A549 (cell line): ENCODE measurements around the gene CPXM1. TPM values are rescaled to one million over a fixed set of nuclear protein-coding genes. Genes with fewer than 3 reads are reported as not detected.

Source experiments
- ATAC-seq, 2 experiments: fragments of 200-7000 bp in 1 of 2; fragments of >200 bp in 1 of 2; cut with Nextera tagmentation in 1 of 2; cut with Tn5 transposase in 1 of 2; 3 replicates each; pipeline versions ENCODE4 v1.8.0 to v1.9.1; 2018 to 2020; ENCODE audit warnings: mild to moderate bottlenecking in 1 of 2, moderate library complexity in 1 of 2
- CTCF ChIA-PET: fragments of 300-600 bp; sonication (Branson Sonifier 250); formaldehyde crosslinking; extraction: SDS; loops from one replicate; lab custom pipeline; 2021; ENCODE audit warnings: antibody characterized with exemption, inconsistent platforms; lab: Yijun Ruan, JAX
- POLR2A ChIA-PET: fragments of 350-600 bp; formaldehyde crosslinking; extraction: SDS; loops from one replicate; lab custom pipeline; 2021; ENCODE audit warnings: antibody characterized with exemption, inconsistent platforms; lab: Yijun Ruan, JAX
- DNase-seq, 2 experiments: peaks; one replicate each; pipeline versions ENCODE4 v3.0.0 to v3.0.0-alpha.2; 2011 to 2016; ENCODE audit warnings: low read depth in 1 of 2, low spot score in 1 of 2
- FAIRE-seq: peaks from 2 replicates; lab custom pipeline; 2011; peaks lifted over from hg19 to GRCh38; lab: Jason Lieb, UNC
- H3K27ac ChIP-seq, 2 experiments: fragments of >200 bp; sonication (Bioruptor Twin); formaldehyde crosslinking; 3 replicates each; pipeline ENCODE4 v1.5.1; 2016 to 2017
- H3K4me1 ChIP-seq: fragments of >200 bp; sonication (Bioruptor Twin); formaldehyde crosslinking; 3 replicates; pipeline ENCODE4 v1.6.1; 2016
- H3K4me2 ChIP-seq: fragments of >200 bp; sonication (Bioruptor Twin); formaldehyde crosslinking; 3 replicates; pipeline ENCODE4 v1.6.1; 2016
- H3K4me3 ChIP-seq: fragments of >200 bp; sonication (Bioruptor Twin); formaldehyde crosslinking; 3 replicates; pipeline ENCODE4 v1.5.1; 2016
- H3K9me3 ChIP-seq: fragments of >200 bp; sonication (Bioruptor Twin); formaldehyde crosslinking; 3 replicates; pipeline ENCODE4 v1.6.1; 2016
- EHF ChIP-seq: fragments of 250-450 bp; sonication (Bioruptor Pico); IDR thresholded peaks from 2 replicates; pipeline ENCODE4 v1.5.0; 2020; ENCODE audit warnings: mild to moderate bottlenecking
- EHMT2 ChIP-seq: fragments of 200-600 bp; sonication (generic); IDR thresholded peaks from 2 replicates; pipeline ENCODE4 v1.6.1; 2016; ENCODE audit warnings: antibody characterized with exemption, low read depth, mild to moderate bottlenecking, moderate library complexity
- ESRRA ChIP-seq: fragments of 150-350 bp; IDR thresholded peaks from 2 replicates; pipeline ENCODE4 v1.6.1; 2014; ENCODE audit warnings: mild to moderate bottlenecking, low read length, borderline replicate concordance
- FOSB ChIP-seq: fragments of 250-450 bp; sonication (Bioruptor Pico); IDR thresholded peaks from 2 replicates; pipeline ENCODE4 v1.5.0; 2020; ENCODE audit warnings: mild to moderate bottlenecking, moderate library complexity
- HOXA7 ChIP-seq: fragments of 250-450 bp; sonication (Bioruptor Pico); IDR thresholded peaks from 2 replicates; pipeline ENCODE4 v1.5.0; 2020; ENCODE audit warnings: mild to moderate bottlenecking, moderate library complexity
- HOXB13 ChIP-seq: fragments of 250-450 bp; sonication (Bioruptor Pico); IDR thresholded peaks from 2 replicates; pipeline ENCODE4 v1.5.0; 2020; ENCODE audit warnings: low read depth, mild to moderate bottlenecking, moderate library complexity
- KDM1A ChIP-seq: fragments of 200-600 bp; sonication (generic); IDR thresholded peaks from 2 replicates; pipeline ENCODE4 v1.6.1; 2016; ENCODE audit warnings: low read depth, mild to moderate bottlenecking
- MAFK ChIP-seq: fragments of 450-650 bp; IDR thresholded peaks from 2 replicates; pipeline ENCODE4 v1.6.1; 2014; ENCODE audit not compliant: partially characterized antibody
- MAZ ChIP-seq: fragments of 150-350 bp; IDR thresholded peaks from 2 replicates; pipeline ENCODE4 v1.6.1; 2014; ENCODE audit warnings: antibody characterized with exemption, low read depth, low read length, borderline replicate concordance
- MYC ChIP-seq: IDR thresholded peaks from 2 replicates; pipeline ENCODE4 v1.6.1; 2012; ENCODE audit warnings: mild to moderate bottlenecking, inconsistent platforms, low read length, improper control_type of control experiment, borderline replicate concordance
- RCOR1 ChIP-seq: fragments of 150-350 bp; IDR thresholded peaks from 2 replicates; pipeline ENCODE4 v1.6.1; 2014; ENCODE audit warnings: antibody characterized with exemption, low read length, low read depth
- RFX5 ChIP-seq: fragments of 450-650 bp; IDR thresholded peaks from 2 replicates; pipeline ENCODE4 v1.7.1; 2014; ENCODE audit warnings: antibody characterized with exemption, mild to moderate bottlenecking, moderate library complexity
- SMC3 ChIP-seq: fragments of >200 bp; sonication (Bioruptor Twin); formaldehyde crosslinking; IDR thresholded peaks from 3 replicates; pipeline ENCODE4 v1.6.1; 2018; ENCODE audit warnings: inconsistent platforms
- SREBF2 ChIP-seq: fragments of 450-650 bp; IDR thresholded peaks from 2 replicates; pipeline ENCODE4 v1.6.1; 2014; ENCODE audit warnings: mild to moderate bottlenecking, moderate library complexity
- ZC3H11A ChIP-seq: fragments of 450-650 bp; IDR thresholded peaks from 2 replicates; pipeline ENCODE4 v1.6.1; 2014; ENCODE audit warnings: antibody characterized with exemption, mild to moderate bottlenecking
- ZNF302 ChIP-seq: fragments of 250-450 bp; sonication (Bioruptor Pico); IDR thresholded peaks from 2 replicates; pipeline ENCODE4 v1.9.0; 2021; ENCODE audit warnings: inconsistent platforms, mild to moderate bottlenecking, moderate library complexity
- WGBS: methylation state at CpG from one replicate; pipeline ENCODE4 v1.1.6; 2017; ENCODE audit errors: missing lambda C conversion rate; 5-methylcytosine and 5-hydroxymethylcytosine counted together
- polyA plus RNA-seq, 4 experiments: library from polyadenylated mRNA; depleted of rRNA in 3 of 4; stranded (reverse); fragments of >200 nt; fragmentation: RNase III in 1 of 4; extraction: RNeasy Plus Mini Kit Qiagen cat#74134 plus additional on column Dnase treatment in 1 of 4; gene quantifications; 2 replicates in 3 of 4; 3 replicates in 1 of 4; pipeline ENCODE4 v1.2.3, GENCODE V29; 2011 to 2017
- TF ChIP-seq, protein P1 (sequence below): fragments of >200 bp; sonication (Bioruptor Twin); formaldehyde crosslinking; IDR thresholded peaks from 3 replicates; pipeline ENCODE4 v1.6.1; 2016
- TF ChIP-seq, protein P2 (sequence below): IDR thresholded peaks from 2 replicates; pipeline ENCODE4 v1.6.1; 2012
- TF ChIP-seq, protein P3 (sequence below): fragments of 250-450 bp; sonication (Bioruptor Pico); IDR thresholded peaks from 2 replicates; pipeline ENCODE4 v1.5.0; 2020; ENCODE audit warnings: low read depth, mild to moderate bottlenecking, moderate library complexity
- TF ChIP-seq, protein P4 (sequence below): fragments of 450-650 bp; IDR thresholded peaks from 2 replicates; pipeline ENCODE4 v1.6.1; 2014; ENCODE audit warnings: antibody characterized with exemption

Gene CPXM1
- polyA plus RNA-seq, 2 of the 4 experiments (the other 2 are of a cell fraction): not detected

DNA sequence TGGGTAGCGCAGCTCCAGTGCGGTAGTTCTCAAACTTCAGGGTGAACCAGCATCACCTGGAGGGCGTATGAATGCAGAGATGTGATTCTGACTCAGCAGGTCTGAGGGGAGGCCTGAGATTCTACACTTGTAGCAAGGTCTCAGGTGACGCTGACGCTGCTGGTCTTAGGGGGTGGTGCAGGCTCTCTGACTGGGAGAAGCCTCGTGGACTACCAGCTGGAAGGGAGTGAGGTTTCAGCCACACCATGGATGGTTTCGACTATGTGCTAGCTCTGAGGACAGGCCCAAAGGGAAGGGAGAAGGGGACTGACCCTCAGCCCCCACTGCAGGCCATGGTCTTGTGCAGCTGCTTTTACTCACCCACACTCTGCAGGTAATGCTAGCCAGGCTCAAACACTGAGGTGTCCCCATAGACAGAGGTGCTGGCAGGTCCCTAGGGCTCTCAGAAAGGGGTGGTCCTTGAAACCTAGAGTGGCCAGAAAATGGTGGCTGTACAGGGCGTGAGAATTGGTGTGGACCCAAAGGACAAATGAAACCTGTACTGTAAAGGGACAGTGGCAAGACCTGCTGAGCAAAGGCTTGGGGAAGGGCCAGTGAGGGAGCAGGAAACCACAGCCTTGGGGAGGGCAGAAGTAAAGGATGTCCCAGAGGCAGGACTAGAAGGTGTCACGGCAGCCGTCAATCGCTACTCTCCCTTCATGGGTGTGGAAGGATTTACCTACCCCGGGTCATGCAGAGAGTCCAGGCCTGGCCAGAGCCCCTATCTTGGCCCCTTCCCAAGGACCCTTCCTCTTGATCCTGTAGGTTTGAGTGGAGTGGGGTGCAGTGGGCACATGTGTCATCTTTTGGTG lies 55.1 kb downstream of the CPXM1 start:
- Histone ChIP-seq H3K27ac (no peak overlapping the region), H3K9me3 (no peaks in the 10 kb centered on the region), H3K4me1 (peaks cover 22% of the 10 kb centered on the region), H3K4me3 (no peak overlapping the region), H3K4me2 (no peak overlapping the region)
- no peak for DNase-seq
- no peak for ATAC-seq
- TF ChIP-seq, protein P1, sequence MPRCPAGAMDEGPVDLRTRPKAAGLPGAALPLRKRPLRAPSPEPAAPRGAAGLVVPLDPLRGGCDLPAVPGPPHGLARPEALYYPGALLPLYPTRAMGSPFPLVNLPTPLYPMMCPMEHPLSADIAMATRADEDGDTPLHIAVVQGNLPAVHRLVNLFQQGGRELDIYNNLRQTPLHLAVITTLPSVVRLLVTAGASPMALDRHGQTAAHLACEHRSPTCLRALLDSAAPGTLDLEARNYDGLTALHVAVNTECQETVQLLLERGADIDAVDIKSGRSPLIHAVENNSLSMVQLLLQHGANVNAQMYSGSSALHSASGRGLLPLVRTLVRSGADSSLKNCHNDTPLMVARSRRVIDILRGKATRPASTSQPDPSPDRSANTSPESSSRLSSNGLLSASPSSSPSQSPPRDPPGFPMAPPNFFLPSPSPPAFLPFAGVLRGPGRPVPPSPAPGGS: no peak
- TF ChIP-seq KDM1A (no peak), RFX5 (no peak), ESRRA (no peak), MAFK (no peak), HOXB13 (CRISPR knock-in tag) (no peak), SMC3 (no peak), EHF (CRISPR knock-in tag) (no peak), ZC3H11A (no peak), EHMT2 (no peak), HOXA7 (CRISPR knock-in tag) (no peak), SREBF2 (no peak), MYC (no peak), ZNF302 (CRISPR knock-in tag) (no peak), RCOR1 (no peak), FOSB (CRISPR knock-in tag) (no peak), MAZ (no peak)
- TF ChIP-seq, protein P2, sequence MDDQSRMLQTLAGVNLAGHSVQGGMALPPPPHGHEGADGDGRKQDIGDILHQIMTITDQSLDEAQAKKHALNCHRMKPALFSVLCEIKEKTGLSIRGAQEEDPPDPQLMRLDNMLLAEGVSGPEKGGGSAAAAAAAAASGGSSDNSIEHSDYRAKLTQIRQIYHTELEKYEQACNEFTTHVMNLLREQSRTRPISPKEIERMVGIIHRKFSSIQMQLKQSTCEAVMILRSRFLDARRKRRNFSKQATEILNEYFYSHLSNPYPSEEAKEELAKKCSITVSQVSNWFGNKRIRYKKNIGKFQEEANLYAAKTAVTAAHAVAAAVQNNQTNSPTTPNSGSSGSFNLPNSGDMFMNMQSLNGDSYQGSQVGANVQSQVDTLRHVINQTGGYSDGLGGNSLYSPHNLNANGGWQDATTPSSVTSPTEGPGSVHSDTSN: no peak
- TF ChIP-seq, protein P3, sequence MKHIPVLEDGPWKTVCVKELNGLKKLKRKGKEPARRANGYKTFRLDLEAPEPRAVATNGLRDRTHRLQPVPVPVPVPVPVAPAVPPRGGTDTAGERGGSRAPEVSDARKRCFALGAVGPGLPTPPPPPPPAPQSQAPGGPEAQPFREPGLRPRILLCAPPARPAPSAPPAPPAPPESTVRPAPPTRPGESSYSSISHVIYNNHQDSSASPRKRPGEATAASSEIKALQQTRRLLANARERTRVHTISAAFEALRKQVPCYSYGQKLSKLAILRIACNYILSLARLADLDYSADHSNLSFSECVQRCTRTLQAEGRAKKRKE (CRISPR knock-in tag): no peak
- TF ChIP-seq, protein P4, sequence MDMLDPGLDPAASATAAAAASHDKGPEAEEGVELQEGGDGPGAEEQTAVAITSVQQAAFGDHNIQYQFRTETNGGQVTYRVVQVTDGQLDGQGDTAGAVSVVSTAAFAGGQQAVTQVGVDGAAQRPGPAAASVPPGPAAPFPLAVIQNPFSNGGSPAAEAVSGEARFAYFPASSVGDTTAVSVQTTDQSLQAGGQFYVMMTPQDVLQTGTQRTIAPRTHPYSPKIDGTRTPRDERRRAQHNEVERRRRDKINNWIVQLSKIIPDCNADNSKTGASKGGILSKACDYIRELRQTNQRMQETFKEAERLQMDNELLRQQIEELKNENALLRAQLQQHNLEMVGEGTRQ: no peak
- WGBS: 74% methylated on average over 12 of the region's 12 CpGs
- no peak for FAIRE-seq
- CTCF ChIA-PET: interaction anchor here (1.0 to 2.1 kb wide), 7 partner anchors 9 to 256 kb away, joined by 3 to 29 read pairs (median 3); no protein-coding TSS in a partner anchor
- POLR2A ChIA-PET: no interaction called here

Other genes with a start within 250 kb of the CPXM1 start
- 471 and 571 TPM in 2 replicates for gene NOP56, start 148.0 kb downstream of the CPXM1 start, polyA plus RNA-seq (2011; rRNA removed)
- gene NOP56, start 148.0 kb downstream of the CPXM1 start, polyA plus RNA-seq (2017; fragmentation: RNase III; extraction: RNeasy Plus Mini Kit Qiagen cat#74134 plus additional on column Dnase treatment): 658 to 761 TPM (median 681 TPM) in 3 replicates
- gene IDH3B, start 136.4 kb downstream of the CPXM1 start, polyA plus RNA-seq (2011; rRNA removed): 188 and 200 TPM in 2 replicates
- gene IDH3B, start 136.4 kb downstream of the CPXM1 start, polyA plus RNA-seq (2017; fragmentation: RNase III; extraction: RNeasy Plus Mini Kit Qiagen cat#74134 plus additional on column Dnase treatment): 141 to 154 TPM (median 149 TPM) in 3 replicates
- 2.2 and 2.9 TPM in 2 replicates for gene EBF4, start 107.8 kb downstream of the CPXM1 start, polyA plus RNA-seq (2011; rRNA removed)
- 1.5 to 3.2 TPM (median 2.8 TPM) in 3 replicates for gene EBF4, start 107.8 kb downstream of the CPXM1 start, polyA plus RNA-seq (2017; fragmentation: RNase III; extraction: RNeasy Plus Mini Kit Qiagen cat#74134 plus additional on column Dnase treatment)
- 0.16 and 0.24 TPM in 2 replicates for gene C20orf141, start 14.4 kb upstream of the CPXM1 start, polyA plus RNA-seq (2011; rRNA removed)
- gene C20orf141, start 14.4 kb upstream of the CPXM1 start, polyA plus RNA-seq (2017; fragmentation: RNase III; extraction: RNeasy Plus Mini Kit Qiagen cat#74134 plus additional on column Dnase treatment): 0.29 to 0.56 TPM (median 0.54 TPM) in 3 replicates
- gene TMEM239, start 15.7 kb upstream of the CPXM1 start, polyA plus RNA-seq (2011; rRNA removed): not detected in 2 replicates
- not detected in 3 replicates for gene TMEM239, start 15.7 kb upstream of the CPXM1 start, polyA plus RNA-seq (2017; fragmentation: RNase III; extraction: RNeasy Plus Mini Kit Qiagen cat#74134 plus additional on column Dnase treatment)
- gene PCED1A, start 40.0 kb upstream of the CPXM1 start, polyA plus RNA-seq (2011; rRNA removed): 25.7 and 31.4 TPM in 2 replicates
- 30.5 to 43.8 TPM (median 43.2 TPM) in 3 replicates for gene PCED1A, start 40.0 kb upstream of the CPXM1 start, polyA plus RNA-seq (2017; fragmentation: RNase III; extraction: RNeasy Plus Mini Kit Qiagen cat#74134 plus additional on column Dnase treatment)
- gene VPS16, start 40.1 kb upstream of the CPXM1 start, polyA plus RNA-seq (2011; rRNA removed): 33.0 and 35.5 TPM in 2 replicates
- gene VPS16, start 40.1 kb upstream of the CPXM1 start, polyA plus RNA-seq (2017; fragmentation: RNase III; extraction: RNeasy Plus Mini Kit Qiagen cat#74134 plus additional on column Dnase treatment): 34.3 to 38.2 TPM (median 37.5 TPM) in 3 replicates
- 74.4 and 83.2 TPM in 2 replicates for gene PTPRA, start 72.9 kb upstream of the CPXM1 start, polyA plus RNA-seq (2011; rRNA removed)
- 26.5 to 29.8 TPM (median 29.2 TPM) in 3 replicates for gene PTPRA, start 72.9 kb upstream of the CPXM1 start, polyA plus RNA-seq (2017; fragmentation: RNase III; extraction: RNeasy Plus Mini Kit Qiagen cat#74134 plus additional on column Dnase treatment)
- not detected in 2 replicates for gene GNRH2, start 243.0 kb upstream of the CPXM1 start, polyA plus RNA-seq (2011; rRNA removed)
- 0.12 to 0.20 TPM in 2 of 3 replicates, not detected in the other for gene GNRH2, start 243.0 kb upstream of the CPXM1 start, polyA plus RNA-seq (2017; fragmentation: RNase III; extraction: RNeasy Plus Mini Kit Qiagen cat#74134 plus additional on column Dnase treatment)
- 69.4 and 71.3 TPM in 2 replicates for gene MRPS26, start 245.4 kb upstream of the CPXM1 start, polyA plus RNA-seq (2011; rRNA removed)
- 106 to 111 TPM (median 107 TPM) in 3 replicates for gene MRPS26, start 245.4 kb upstream of the CPXM1 start, polyA plus RNA-seq (2017; fragmentation: RNase III; extraction: RNeasy Plus Mini Kit Qiagen cat#74134 plus additional on column Dnase treatment)